Stimulated activated CD8-positive, alpha-beta memory T cell treated with anti-CD3 and anti-CD28 coated beads, Interleukin-12 subunit alpha, Interleukin-12 subunit beta, amount 100 ng/mL, for 24 hours (primary cell): ENCODE results near the gene RNF43.

ENCODE experiments used
- DNase-seq: peaks from one replicate; pipeline ENCODE4 v3.0.0-alpha.2; 2020; ENCODE audit errors: extremely low read depth

RNF43 gene

GRCh38 chr17:58381124-58382035 lies 36.0 kb downstream of the RNF43 start:
- no peak for DNase-seq

GRCh38 chr17:58380207-58381123 lies 36.9 kb downstream of the RNF43 start:
- no peak for DNase-seq

GRCh38 chr17:58379511-58379824 lies 37.9 kb downstream of the RNF43 start:
- no peak for DNase-seq

- DNase-seq: no peak
Measured at GRCh38 chr17:58378733-58379510, 38.4 kb downstream of the RNF43 start.

- no peak for DNase-seq
Measured at GRCh38 chr17:58377661-58378060, 39.7 kb downstream of the RNF43 start.

GRCh38 chr17:58377093-58377601 lies 40.2 kb downstream of the RNF43 start:
- no peak for DNase-seq

GRCh38 chr17:58376472-58377000 lies 40.8 kb downstream of the RNF43 start:
- no peak for DNase-seq

- DNase-seq: no peak
Measured at GRCh38 chr17:58375811-58376210, 41.5 kb downstream of the RNF43 start.

- no peak for DNase-seq
Measured at GRCh38 chr17:58375256-58375655, 42.1 kb downstream of the RNF43 start.

- no peak for DNase-seq
Measured at GRCh38 chr17:58373923-58374322, 43.4 kb downstream of the RNF43 start.

- no peak for DNase-seq
Measured at GRCh38 chr17:58373003-58373402, 44.3 kb downstream of the RNF43 start.

- DNase-seq: no peak
Measured at GRCh38 chr17:58371300-58371950, 45.9 kb downstream of the RNF43 start.

GRCh38 chr17:58370716-58371115 lies 46.6 kb downstream of the RNF43 start:
- DNase-seq: no peak

GRCh38 chr17:58370309-58370708 lies 47.0 kb downstream of the RNF43 start:
- no peak for DNase-seq

- no peak for DNase-seq
Measured at GRCh38 chr17:58369214-58370031, 47.9 kb downstream of the RNF43 start.

GRCh38 chr17:58368860-58369213 lies 48.5 kb downstream of the RNF43 start:
- DNase-seq: no peak
